GM12878 (cell line): Measurements from ENCODE around the gene PMAIP1. TPM values are rescaled to one million over a fixed set of nuclear protein-coding genes. Genes with fewer than 3 reads are reported as not detected.

ENCODE experiments used
- BRCA1 ChIP-seq: IDR thresholded peaks from 2 replicates; pipeline ENCODE4 v1.6.1; 2011; ENCODE audit warnings: low read depth, low read length, improper control_type of control experiment
- CBFB ChIP-seq: IDR thresholded peaks from 2 replicates; pipeline ENCODE4 v1.6.1; 2016; ENCODE audit warnings: antibody characterized with exemption, low read depth
- CREB1 ChIP-seq: IDR thresholded peaks from 2 replicates; pipeline ENCODE4 v1.6.1; 2012; ENCODE audit warnings: low read depth, mild to moderate bottlenecking, inconsistent platforms
- DPF2 ChIP-seq: fragments of 450-650 bp; IDR thresholded peaks from 2 replicates; pipeline ENCODE4 v1.6.1; 2017; ENCODE audit warnings: mild to moderate bottlenecking
- E2F8 ChIP-seq: fragments of 450-650 bp; IDR thresholded peaks from 2 replicates; pipeline ENCODE4 v1.6.1; 2018; ENCODE audit warnings: mild to moderate bottlenecking, low read depth, moderate library complexity; ENCODE audit not compliant: partially characterized antibody
- HDAC2 ChIP-seq: fragments of 200-600 bp; sonication (generic); IDR thresholded peaks from 2 replicates; pipeline ENCODE4 v1.6.1; 2017
- IRF4 ChIP-seq: IDR thresholded peaks from 2 replicates; pipeline ENCODE4 v1.6.1; 2011; ENCODE audit warnings: low read depth, low read length
- KAT2A ChIP-seq: conservative IDR thresholded peaks from 2 replicates; pipeline ENCODE4 v1.6.1; 2011; ENCODE audit warnings: low read depth, low read length; ENCODE audit not compliant: control insufficient read depth
- KLF5 ChIP-seq: fragments of 450-650 bp; IDR thresholded peaks from 2 replicates; pipeline ENCODE4 v1.6.1; 2014; ENCODE audit warnings: mild to moderate bottlenecking; ENCODE audit not compliant: partially characterized antibody
- MEF2A ChIP-seq: IDR thresholded peaks from 2 replicates; pipeline ENCODE4 v1.6.1; 2011; ENCODE audit warnings: low read depth, mild to moderate bottlenecking, low read length, moderate library complexity; ENCODE audit not compliant: insufficient read depth
- MTA2 ChIP-seq: fragments of 450-650 bp; IDR thresholded peaks from 2 replicates; pipeline ENCODE4 v1.6.1; 2016; ENCODE audit warnings: low read depth, mild to moderate bottlenecking, moderate library complexity
- MTA3 ChIP-seq: IDR thresholded peaks from 2 replicates; pipeline ENCODE4 v1.6.1; 2012; ENCODE audit warnings: low read length, inconsistent platforms, borderline replicate concordance
- MYB ChIP-seq: fragments of 150-350 bp; IDR thresholded peaks from 2 replicates; pipeline ENCODE4 v1.6.1; 2014; ENCODE audit warnings: mild to moderate bottlenecking, low read depth, low read length, borderline replicate concordance
- RELA ChIP-seq: fragments of 450-650 bp; IDR thresholded peaks from 2 replicates; pipeline ENCODE4 v1.8.0; 2014; ENCODE audit warnings: borderline replicate concordance; ENCODE audit not compliant: partially characterized antibody
- RFX5 ChIP-seq: IDR thresholded peaks from 2 replicates; pipeline ENCODE4 v1.6.1; 2011; ENCODE audit warnings: low read depth, low read length, improper control_type of control experiment
- SKIL ChIP-seq: fragments of 450-650 bp; IDR thresholded peaks from 2 replicates; pipeline ENCODE4 v1.6.1; 2017; ENCODE audit warnings: mild to moderate bottlenecking, low read depth, inconsistent platforms; ENCODE audit not compliant: poor library complexity, severe bottlenecking
- SPI1 ChIP-seq: IDR thresholded peaks from 2 replicates; pipeline ENCODE4 v1.6.1; 2011; ENCODE audit warnings: low read depth, mild to moderate bottlenecking, low read length, moderate library complexity, borderline replicate concordance; ENCODE audit not compliant: insufficient read depth
- TAF1 ChIP-seq: IDR thresholded peaks from 2 replicates; pipeline ENCODE4 v1.6.1; 2011; ENCODE audit warnings: mild to moderate bottlenecking, low read depth, low read length, borderline replicate concordance
- TCF3 ChIP-seq: IDR thresholded peaks from 2 replicates; pipeline ENCODE4 v1.6.1; 2012; ENCODE audit warnings: low read depth, mild to moderate bottlenecking, low read length, borderline replicate concordance; ENCODE audit not compliant: insufficient read depth
- USF1 ChIP-seq: IDR thresholded peaks from 2 replicates; pipeline ENCODE4 v1.6.1; 2011; ENCODE audit warnings: borderline replicate concordance, low read depth, mild to moderate bottlenecking, moderate library complexity, mixed read lengths, low read length; ENCODE audit not compliant: insufficient read depth; ENCODE audit errors: extremely low read length
- ZBTB4 ChIP-seq: fragments of 450-650 bp; formaldehyde crosslinking; IDR thresholded peaks from 2 replicates; pipeline ENCODE4 v1.4.0; 2022; ENCODE audit warnings: mild to moderate bottlenecking, moderate library complexity
- ZNF384 ChIP-seq: IDR thresholded peaks from 2 replicates; pipeline ENCODE4 v1.6.1; 2012; ENCODE audit warnings: low read depth, mild to moderate bottlenecking, low read length, improper control_type of control experiment, borderline replicate concordance
- polyA plus RNA-seq, 11 experiments: library from polyadenylated mRNA; depleted of rRNA in 4 of 11; unstranded in 6 of 11; stranded (reverse) in 5 of 11; fragments of >200 nt; fragmentation: Nextera tagmentation in 4 of 11; fragmentation: Illumina TruSeq in 1 of 11; extraction: Ambion mirVana in 4 of 11; extraction: Trizol in 1 of 11; gene quantifications; 1 replicate in 1 of 11; 2 replicates in 10 of 11; pipeline versions ENCODE4 v1.2.1 to v1.2.3, GENCODE V29; 2011 to 2016; ENCODE audit warnings: inconsistent platforms in 2 of 11, missing spikeins in 2 of 11, low read depth in 1 of 11
- total RNA-seq, 4 experiments: library from RNA; depleted of rRNA in 3 of 4; stranded (reverse); fragments of >200 nt in 3 of 4; fragmentation: Illumina TruSeq in 1 of 4; extraction: Trizol in 1 of 4; gene quantifications; 2 replicates each; pipeline versions ENCODE4 v1.2.1 to v1.2.3, GENCODE V29; 2013 to 2021

The PMAIP1 gene
- total and polyA plus RNA-seq, 10 of the 15 experiments (the other 5 are each of a cell fraction or from before 2014, with no cell fraction given) = 74.0 to 219 (median 112) TPM

GRCh38 chr18:59927246-59927825 lies 27.5 kb downstream of the PMAIP1 start (continued):
- TF ChIP-seq DPF2 (peak; percentile 50), MEF2A (peak; percentile 94), E2F8 (no peak), SPI1 (peak; percentile 68; the same call in 1 of the 2 replicates), RELA (peak; percentile 95), SKIL (peak; percentile 97), MTA2 (peak; percentile 88), MYB (peak; percentile 72; the same call in 1 of the 2 replicates), CBFB (no peak), MTA3 (no peak; the same call in 1 of the 2 replicates), KAT2A (no peak), BRCA1 (no peak), USF1 (peak; percentile 66), CREB1 (peak; percentile 75), ZNF384 (no peak), KLF5 (no peak), IRF4 (peak; percentile 94), TAF1 (no peak), RFX5 (no peak), HDAC2 (no peak), TCF3 (peak; percentile 66; the same call in 1 of the 2 replicates), ZBTB4 (no peak)
